Measurements from ENCODE around the gene PI4KA. TPM values are rescaled to one million over a fixed set of nuclear protein-coding genes. Genes with fewer than 3 reads are reported as not detected.

PI4KA gene
- polyA plus RNA-seq, 1 of the 3 experiments (the other 2 are of a cell fraction): 30.0 TPM

DNA sequence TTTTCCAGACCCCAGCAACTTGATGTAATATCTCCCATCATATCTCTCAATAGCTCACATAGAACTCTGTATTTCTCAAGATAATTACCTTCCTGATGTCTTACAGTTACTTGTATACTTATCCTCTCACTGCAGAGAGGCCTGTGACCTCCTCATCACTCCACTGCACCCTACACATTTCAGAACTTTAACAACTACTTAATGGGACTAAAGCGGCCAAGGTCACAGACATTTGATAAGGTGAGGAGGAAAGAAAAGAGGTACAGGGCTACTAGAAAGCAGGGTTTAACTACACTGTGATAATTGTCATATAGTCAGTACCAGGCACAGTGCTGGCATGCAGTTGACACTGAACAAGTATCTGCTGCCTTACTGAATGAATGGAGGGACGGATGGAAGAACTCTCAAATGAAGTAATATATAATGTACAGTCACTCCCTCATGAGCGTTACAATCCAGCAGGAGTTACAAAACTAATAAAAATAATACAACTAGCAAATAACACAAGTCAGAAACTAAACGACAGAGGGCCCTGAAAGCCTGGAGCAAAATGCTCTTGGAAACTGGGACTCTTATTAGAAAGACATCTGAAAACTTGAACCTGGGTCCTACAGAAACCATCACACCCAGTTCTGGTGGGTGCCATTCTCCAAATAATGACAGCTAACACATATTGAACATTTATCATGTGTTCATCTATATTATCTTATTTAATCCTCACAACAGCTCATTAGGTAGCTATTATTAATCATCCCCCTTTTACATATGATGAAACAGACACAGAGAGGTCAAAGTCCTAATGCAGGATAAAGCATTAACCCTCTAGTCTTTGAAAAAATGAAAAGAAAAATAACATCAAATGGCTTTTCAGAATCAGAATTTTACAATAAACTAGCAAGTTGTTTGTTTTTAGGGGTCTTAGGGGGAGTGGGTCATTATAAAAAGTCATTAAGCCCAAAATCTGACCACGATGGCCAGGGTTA, 14.3 kb downstream of the PI4KA start:
- 88% methylated on average over 5 of the region's 5 CpGs for WGBS (ENCODE audit: low lambda C conversion rate)
- ChIA-PET CTCF (no interaction called here), POLR2A (no interaction called here)
- no peaks in the 10 kb centered on the region for H3K9me3 ChIP-seq
- no peak overlapping the region for H2AFZ ChIP-seq (ENCODE audit: low read depth)
- no peak overlapping the region for H3K4me2 ChIP-seq
- peaks cover 0 to 3% of the 10 kb centered on the region in 2 experiments for H3K36me3 ChIP-seq (replicated peaks in 1 of 2; ENCODE audit: control insufficient read depth in 1 of 2, insufficient read depth in 2 of 2, low read length in 1 of 2)
- H3F3A ChIP-seq (replicated peaks; ENCODE audit: insufficient read depth): peaks cover 5% of the 10 kb centered on the region
- no peak overlapping the region for H3K27ac ChIP-seq (ENCODE audit: low read depth in 2 of 2, low read length in 1 of 2)
- no peak for DNase-seq
- peaks cover 13% of the 10 kb centered on the region for H4K20me1 ChIP-seq (ENCODE audit: insufficient read depth)
- peaks cover 64% of the 10 kb centered on the region; the same call in 1 of the 2 replicates for H3K79me2 ChIP-seq (ENCODE audit: insufficient read depth)
- H3K4me3 ChIP-seq (ENCODE audit: low read depth in 2 of 2, low read length in 1 of 2): no peak overlapping the region
- no peak overlapping the region for H3K9ac ChIP-seq
- no peaks in the 10 kb centered on the region for H3K27me3 ChIP-seq (ENCODE audit: insufficient read depth)
- H3K9me2 ChIP-seq: no peaks in the 10 kb centered on the region
- no peaks in the 10 kb centered on the region for H3K4me1 ChIP-seq (ENCODE audit: control insufficient read depth in 1 of 2, insufficient read depth in 2 of 2, low read depth in 1 of 2, low read length in 1 of 2)
- TF ChIP-seq, protein P1, sequence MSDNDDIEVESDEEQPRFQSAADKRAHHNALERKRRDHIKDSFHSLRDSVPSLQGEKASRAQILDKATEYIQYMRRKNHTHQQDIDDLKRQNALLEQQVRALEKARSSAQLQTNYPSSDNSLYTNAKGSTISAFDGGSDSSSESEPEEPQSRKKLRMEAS (IDR thresholded peaks at IDR 0.05; ENCODE audit: low read depth): no peak
- no peak for TF ChIP-seq MXI1 (IDR thresholded peaks at IDR 0.05; ENCODE audit: low read depth, low read length)
- no peak for TF ChIP-seq FOSL2 (IDR thresholded peaks at IDR 0.05; ENCODE audit: borderline replicate concordance, low read depth)
- TF ChIP-seq EZH2phosphoT487 (IDR thresholded peaks at IDR 0.05; ENCODE audit: borderline replicate concordance, low read depth): no peak
- TF ChIP-seq TCF12 (IDR thresholded peaks at IDR 0.05): no peak
- TF ChIP-seq NRF1 (IDR thresholded peaks at IDR 0.05; ENCODE audit: low read depth, low read length): no peak

DNA sequence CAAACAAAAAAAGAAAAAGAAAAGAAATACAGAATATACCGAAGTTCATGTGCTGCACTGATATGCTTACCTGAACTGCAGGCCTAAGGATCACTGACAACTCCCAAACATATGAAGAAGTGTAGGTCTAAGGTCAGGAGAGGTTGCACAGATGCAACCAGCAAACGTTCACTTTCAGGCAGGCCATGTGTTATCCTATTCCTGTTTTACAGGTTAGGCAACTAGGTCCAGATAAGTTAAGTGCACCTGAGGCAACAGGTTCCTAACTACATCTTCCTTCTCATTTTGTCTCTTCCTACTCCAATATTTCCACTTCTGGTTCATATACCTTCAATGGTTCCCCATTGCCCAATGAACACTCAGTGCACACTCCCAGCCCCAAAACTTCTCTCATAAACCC, 15.1 kb downstream of the PI4KA start:
- H3K4me3 ChIP-seq (ENCODE audit: low read depth in 2 of 2, low read length in 1 of 2): no peak overlapping the region
- TF ChIP-seq IRF3 (IDR thresholded peaks at IDR 0.05; ENCODE audit: low read depth, low read length) (no peak), NRF1 (IDR thresholded peaks at IDR 0.05; ENCODE audit: low read depth, low read length) (no peak), USF2 (IDR thresholded peaks at IDR 0.05; ENCODE audit: borderline replicate concordance, low read depth, low read length) (no peak)
- H3K4me2 ChIP-seq: no peak overlapping the region
- WGBS (ENCODE audit: low lambda C conversion rate): 67% methylated on average over 2 of the region's 2 CpGs
- no peak for DNase-seq
- no peak overlapping the region for H2AFZ ChIP-seq (ENCODE audit: low read depth)
- peaks cover 0 to 3% of the 10 kb centered on the region in 2 experiments for H3K36me3 ChIP-seq (replicated peaks in 1 of 2; ENCODE audit: control insufficient read depth in 1 of 2, insufficient read depth in 2 of 2, low read length in 1 of 2)
- no peak overlapping the region for H3K9ac ChIP-seq
- no peaks in the 10 kb centered on the region for H3K27me3 ChIP-seq (ENCODE audit: insufficient read depth)
- ChIA-PET CTCF (no interaction called here), POLR2A (no interaction called here)
- H3K9me3 ChIP-seq: no peaks in the 10 kb centered on the region
- H3F3A ChIP-seq (replicated peaks; ENCODE audit: insufficient read depth): no peaks in the 10 kb centered on the region
- H3K4me1 ChIP-seq (ENCODE audit: control insufficient read depth in 1 of 2, insufficient read depth in 2 of 2, low read depth in 1 of 2, low read length in 1 of 2): no peaks in the 10 kb centered on the region
- H3K27ac ChIP-seq (ENCODE audit: low read depth in 2 of 2, low read length in 1 of 2): no peak overlapping the region
- peaks cover 61% of the 10 kb centered on the region for H3K79me2 ChIP-seq (ENCODE audit: insufficient read depth)
- peaks cover 13% of the 10 kb centered on the region for H4K20me1 ChIP-seq (ENCODE audit: insufficient read depth)
- no peaks in the 10 kb centered on the region for H3K9me2 ChIP-seq

All from SK-N-SH (cell line).